Gastrocnemius medialis (tissue), 4 donors: ENCODE data around the gene PDC. TPM values are rescaled to one million over a fixed set of nuclear protein-coding genes. Genes with fewer than 3 reads are reported as not detected.

Experiments
- ATAC-seq, 2 donors: fragments of 150-250 bp; one replicate each; pipeline ENCODE4 v1.9.1; 2016
- DNase-seq, 2 donors: peaks; one replicate each; pipeline ENCODE4 v3.0.0-alpha.2; 2019
- H3K27ac ChIP-seq, 4 donors: fragments of 200-600 bp; sonication (generic); 1 replicate in 1 of 4; 2 replicates in 3 of 4; pipeline ENCODE4 v1.5.1; 2016 to 2018; ENCODE audit warnings: mild to moderate bottlenecking in 2 of 4, moderate library complexity in 1 of 4
- H3K27me3 ChIP-seq, 3 donors: fragments of 200-600 bp; sonication (generic) in 2 of 3; 1 replicate in 1 of 3; 2 replicates in 2 of 3; pipeline versions ENCODE4 v1.5.1 to v1.6.0; 2016 to 2019; ENCODE audit warnings: mild to moderate bottlenecking in 1 of 3, moderate library complexity in 1 of 3
- H3K36me3 ChIP-seq, 2 donors: fragments of 200-600 bp; sonication (generic) in 1 of 2; one replicate each; pipeline ENCODE4 v1.5.1; 2017 to 2018
- H3K4me1 ChIP-seq, 2 donors: fragments of 200-600 bp; sonication (generic) in 1 of 2; one replicate each; pipeline ENCODE4 v1.5.1; 2016 to 2017; ENCODE audit warnings: mild to moderate bottlenecking in 2 of 2
- H3K4me3 ChIP-seq, 4 donors: fragments of 200-600 bp; sonication (generic) in 3 of 4; 1 replicate in 1 of 4; 2 replicates in 3 of 4; pipeline ENCODE4 v1.5.1; 2016 to 2019; ENCODE audit warnings: mild to moderate bottlenecking in 2 of 4
- H3K9me3 ChIP-seq, 3 donors: fragments of 200-600 bp; sonication (generic) in 2 of 3; 1 replicate in 1 of 3; 2 replicates in 2 of 3; pipeline ENCODE4 v1.5.1; 2016 to 2019
- CTCF ChIP-seq, 5 experiments: fragments of 450-650 bp in 3 of 5; fragments of 200-600 bp in 2 of 5; sonication (generic) in 2 of 5; IDR thresholded peaks in 4 of 5; conservative IDR thresholded peaks in 1 of 5; 1 replicate in 4 of 5; 2 replicates in 1 of 5; pipeline ENCODE4 v1.5.1; 2016 to 2019; ENCODE audit warnings: antibody characterized with exemption in 5 of 5, mild to moderate bottlenecking in 3 of 5, moderate library complexity in 3 of 5
- POLR2A ChIP-seq, 2 donors: fragments of 450-650 bp; IDR thresholded peaks; one replicate each; pipeline ENCODE4 v1.6.1; 2017; ENCODE audit warnings: antibody characterized with exemption in 2 of 2, mild to moderate bottlenecking in 2 of 2, moderate library complexity in 2 of 2
- in situ Hi-C, 4 donors: fragments of 200-750 bp; cut with MboI; loops; one replicate each; pipeline versions ENCODE4 v1.15.0 to v1.8.0; 2017; ENCODE audit warnings: low sequenced_read_pairs in 4 of 4
- intact Hi-C: fragments of 100-400 bp; cut with DNase I; formaldehyde crosslinking; loops from one replicate; pipeline ENCODE4 v1.15.1; 2023; ENCODE audit warnings: low total_unique reads
- total RNA-seq, 4 donors: library from RNA; depleted of rRNA; stranded (reverse); fragments of >200 nt; gene quantifications; one replicate each; pipeline versions ENCODE4 v1.1.0 to v1.2.3, GENCODE V29; 2016

Gene PDC
- total RNA-seq, 4 donors from 2014 or later, result not detected

GRCh38 chr1:186421446-186421845 lies 39.5 kb downstream of the PDC start:
- Histone ChIP-seq H3K9me3 (no peaks in the 10 kb centered on the region), H3K4me3 (no peak overlapping the region), H3K36me3 (peaks cover 6 to 14% of the 10 kb centered on the region in 2 donors), H3K27me3 (no peaks in the 10 kb centered on the region), H3K27ac (no peak overlapping the region), H3K4me1 (no peaks in the 10 kb centered on the region)
- in situ Hi-C loops (no loop called here), intact Hi-C loops (no loop called here)
- TF ChIP-seq CTCF (IDR thresholded peaks at IDR 0.05 in 4 of 5, conservative IDR thresholded peaks at IDR 0.05 in 1 of 5) (no peak), POLR2A (IDR thresholded peaks at IDR 0.05) (no peak)
- ATAC-seq (no peak), DNase-seq (no peak)

- Histone ChIP-seq H3K9me3 (no peaks in the 10 kb centered on the region), H3K4me1 (no peaks in the 10 kb centered on the region), H3K27ac (no peak overlapping the region), H3K27me3 (no peaks in the 10 kb centered on the region), H3K36me3 (peaks cover 6 to 14% of the 10 kb centered on the region in 2 donors), H3K4me3 (no peak overlapping the region)
- intact Hi-C loops (no loop called here), in situ Hi-C loops (no loop called here)
- no peak for ATAC-seq
- TF ChIP-seq CTCF (IDR thresholded peaks at IDR 0.05 in 4 of 5, conservative IDR thresholded peaks at IDR 0.05 in 1 of 5) (no peak), POLR2A (IDR thresholded peaks at IDR 0.05) (no peak)
- no peak for DNase-seq
Observed at GRCh38 chr1:186420923-186421322, 40.0 kb downstream of the PDC start.

GRCh38 chr1:186420311-186420710 lies 40.6 kb downstream of the PDC start:
- Histone ChIP-seq H3K27me3 (no peaks in the 10 kb centered on the region), H3K9me3 (no peaks in the 10 kb centered on the region), H3K4me1 (no peaks in the 10 kb centered on the region), H3K27ac (no peak overlapping the region), H3K4me3 (no peak overlapping the region), H3K36me3 (peaks cover 6 to 14% of the 10 kb centered on the region in 2 donors)
- TF ChIP-seq POLR2A (IDR thresholded peaks at IDR 0.05), result no peak
- TF ChIP-seq CTCF (IDR thresholded peaks at IDR 0.05 in 4 of 5, conservative IDR thresholded peaks at IDR 0.05 in 1 of 5), result no peak
- in situ Hi-C loops, result no loop called here
- intact Hi-C loops, result no loop called here
- no peak for DNase-seq
- ATAC-seq, result no peak

- DNase-seq, result no peak
Observed at GRCh38 chr1:186418503-186418902, 42.4 kb downstream of the PDC start.

More at GRCh38 chr1:186418503-186418902, 42.4 kb downstream of the PDC start:
- no peak for ATAC-seq
- intact Hi-C loops (no loop called here), in situ Hi-C loops (no loop called here)
- Histone ChIP-seq H3K9me3 (no peaks in the 10 kb centered on the region), H3K4me1 (no peaks in the 10 kb centered on the region), H3K27me3 (no peaks in the 10 kb centered on the region), H3K36me3 (peaks cover 6 to 14% of the 10 kb centered on the region in 2 donors), H3K27ac (no peak overlapping the region), H3K4me3 (no peak overlapping the region)
- TF ChIP-seq CTCF (IDR thresholded peaks at IDR 0.05 in 4 of 5, conservative IDR thresholded peaks at IDR 0.05 in 1 of 5), result no peak
- no peak for TF ChIP-seq POLR2A (IDR thresholded peaks at IDR 0.05)
